ENCODE measurements around the gene COBL.

- TF ChIP-seq CTCF (IDR thresholded peaks at IDR 0.05) (no peak), POLR2A (IDR thresholded peaks at IDR 0.05) (no peak), EP300 (IDR thresholded peaks at IDR 0.05) (no peak)
Observed at GRCh38 chr7:51311166-51311565, 5.4 kb downstream of the COBL start.
